Upper lobe of left lung (tissue), 4 donors: Measurements from ENCODE around the gene EML4.

ENCODE experiments used
- CTCF ChIP-seq, 6 experiments: fragments of 450-650 bp in 4 of 6; fragments of 200-600 bp in 2 of 6; sonication (generic) in 2 of 6; IDR thresholded peaks; one replicate each; pipeline ENCODE4 v1.5.1; 2016 to 2019; ENCODE audit warnings: antibody characterized with exemption in 6 of 6
- POLR2A ChIP-seq, 4 donors: fragments of 450-650 bp; IDR thresholded peaks; one replicate each; pipeline ENCODE4 v1.5.1; 2016 to 2017; ENCODE audit warnings: antibody characterized with exemption in 4 of 4, mild to moderate bottlenecking in 2 of 4
- POLR2AphosphoS5 ChIP-seq, 2 donors: sonication (generic); formaldehyde crosslinking; IDR thresholded peaks; one replicate each; pipeline ENCODE4 v1.5.1; 2017; ENCODE audit warnings: antibody characterized with exemption in 2 of 2

GRCh38 chr2:42360890-42361727, 192.0 kb downstream of the EML4 start, which contains the start of gene COX7A2L:
- TF ChIP-seq POLR2A (IDR thresholded peaks at IDR 0.05) (peak in 3 of 4 donors; percentile 64 to 88 (median 80)), CTCF (IDR thresholded peaks at IDR 0.05) (peak in 2 of 6 experiments; percentile 15 to 27), POLR2AphosphoS5 (IDR thresholded peaks at IDR 0.05) (peak; percentile 75 to 84)
